ENCODE measurements around the gene CDKN1A. TPM values are rescaled to one million over a fixed set of nuclear protein-coding genes. Genes with fewer than 3 reads are reported as not detected.

CDKN1A gene
- total and polyA plus RNA-seq, 9 of the 15 experiments (the other 6 are each of a cell fraction or from before 2014, with no cell fraction given), result 0.25 to 8.1 (median 5.1) TPM

- TF ChIP-seq, protein P1, sequence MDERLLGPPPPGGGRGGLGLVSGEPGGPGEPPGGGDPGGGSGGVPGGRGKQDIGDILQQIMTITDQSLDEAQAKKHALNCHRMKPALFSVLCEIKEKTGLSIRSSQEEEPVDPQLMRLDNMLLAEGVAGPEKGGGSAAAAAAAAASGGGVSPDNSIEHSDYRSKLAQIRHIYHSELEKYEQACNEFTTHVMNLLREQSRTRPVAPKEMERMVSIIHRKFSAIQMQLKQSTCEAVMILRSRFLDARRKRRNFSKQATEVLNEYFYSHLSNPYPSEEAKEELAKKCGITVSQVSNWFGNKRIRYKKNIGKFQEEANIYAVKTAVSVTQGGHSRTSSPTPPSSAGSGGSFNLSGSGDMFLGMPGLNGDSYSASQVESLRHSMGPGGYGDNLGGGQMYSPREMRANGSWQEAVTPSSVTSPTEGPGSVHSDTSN (CRISPR knock-in tag; IDR thresholded peaks at IDR 0.05; ENCODE audit: low read depth), result no peak
- TF ChIP-seq, protein P1 (tag; conservative IDR thresholded peaks at IDR 0.05; ENCODE audit: low read depth), result no peak
- peak; percentile 86 for TF ChIP-seq FOSL1 (tag; conservative IDR thresholded peaks at IDR 0.05)
- TF ChIP-seq FOS (IDR thresholded peaks at IDR 0.05; ENCODE audit: extremely low read depth, insufficient read length), result peak; percentile 19
- no peak for TF ChIP-seq MED1 (CRISPR knock-in tag; IDR thresholded peaks at IDR 0.05; ENCODE audit: borderline replicate concordance)
- TF ChIP-seq ARID1B (IDR thresholded peaks at IDR 0.05), result peak; percentile 51; the same call in 1 of the 2 replicates
- no peak for TF ChIP-seq STAG1 (CRISPR knock-in tag; IDR thresholded peaks at IDR 0.05; ENCODE audit: borderline replicate concordance)
- no peak for TF ChIP-seq HDAC8 (tag; IDR thresholded peaks at IDR 0.05)
- TF ChIP-seq FOXJ2 (tag; IDR thresholded peaks at IDR 0.05), result no peak
- TF ChIP-seq, protein P2, sequence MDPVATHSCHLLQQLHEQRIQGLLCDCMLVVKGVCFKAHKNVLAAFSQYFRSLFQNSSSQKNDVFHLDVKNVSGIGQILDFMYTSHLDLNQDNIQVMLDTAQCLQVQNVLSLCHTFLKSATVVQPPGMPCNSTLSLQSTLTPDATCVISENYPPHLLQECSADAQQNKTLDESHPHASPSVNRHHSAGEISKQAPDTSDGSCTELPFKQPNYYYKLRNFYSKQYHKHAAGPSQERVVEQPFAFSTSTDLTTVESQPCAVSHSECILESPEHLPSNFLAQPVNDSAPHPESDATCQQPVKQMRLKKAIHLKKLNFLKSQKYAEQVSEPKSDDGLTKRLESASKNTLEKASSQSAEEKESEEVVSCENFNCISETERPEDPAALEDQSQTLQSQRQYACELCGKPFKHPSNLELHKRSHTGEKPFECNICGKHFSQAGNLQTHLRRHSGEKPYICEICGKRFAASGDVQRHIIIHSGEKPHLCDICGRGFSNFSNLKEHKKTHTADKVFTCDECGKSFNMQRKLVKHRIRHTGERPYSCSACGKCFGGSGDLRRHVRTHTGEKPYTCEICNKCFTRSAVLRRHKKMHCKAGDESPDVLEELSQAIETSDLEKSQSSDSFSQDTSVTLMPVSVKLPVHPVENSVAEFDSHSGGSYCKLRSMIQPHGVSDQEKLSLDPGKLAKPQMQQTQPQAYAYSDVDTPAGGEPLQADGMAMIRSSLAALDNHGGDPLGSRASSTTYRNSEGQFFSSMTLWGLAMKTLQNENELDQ (CRISPR knock-in tag; IDR thresholded peaks at IDR 0.05; ENCODE audit: borderline replicate concordance), result peak; percentile 28; the same call in 1 of the 2 replicates
- no peak for TF ChIP-seq SREBF1 (IDR thresholded peaks at IDR 0.05; ENCODE audit: borderline replicate concordance, low read depth, low read length)
- TF ChIP-seq HDAC6 (IDR thresholded peaks at IDR 0.05; ENCODE audit: low read depth, low read length), result no peak
- no peak for TF ChIP-seq MCM5 (IDR thresholded peaks at IDR 0.05; ENCODE audit: low read depth)
- TF ChIP-seq NR2C1 (IDR thresholded peaks at IDR 0.05), result peak; percentile 71
- TF ChIP-seq NR2C1 (tag; IDR thresholded peaks at IDR 0.05), result peak; percentile 90
- TF ChIP-seq ID3 (CRISPR knock-in tag; IDR thresholded peaks at IDR 0.05), result no peak
- TF ChIP-seq ID3 (tag; IDR thresholded peaks at IDR 0.05), result peak; percentile 66; the same call in 1 of the 2 replicates
- 0 out of 2 replicates have a peak, but pooled peaks have one; percentile 7 for TF ChIP-seq CEBPG (CRISPR knock-in tag; IDR thresholded peaks at IDR 0.05)
- no peak for TF ChIP-seq CEBPG (tag; conservative IDR thresholded peaks at IDR 0.05 in 1 of 2, IDR thresholded peaks at IDR 0.05 in 1 of 2)
- TF ChIP-seq MEIS2 (IDR thresholded peaks at IDR 0.05; ENCODE audit: partially characterized antibody), result no peak
- 0 out of 2 replicates have a peak, but pooled peaks have one; percentile 23 for TF ChIP-seq SMARCA4 (IDR thresholded peaks at IDR 0.05)
- TF ChIP-seq MLLT1 (IDR thresholded peaks at IDR 0.05), result no peak
- peak; percentile 49; the same call in 1 of the 2 replicates for TF ChIP-seq DPF2 (IDR thresholded peaks at IDR 0.05)
These were observed 4.0 kb downstream of the CDKN1A start (continued) for GRCh38 chr6:36682328-36683144.

Data from K562 (cell line).